HepG2 (cell line): ENCODE results near the gene ENAH. TPM values are rescaled to one million over a fixed set of nuclear protein-coding genes. Genes with fewer than 3 reads are reported as not detected.

ENCODE experiments used
- ATAC-seq: fragments of 200-7000 bp; cut with Tn5 transposase; 3 replicates; pipeline ENCODE4 v1.9.1; 2020; ENCODE audit warnings: mild to moderate bottlenecking, moderate library complexity
- BruUV-seq: library from RNA; stranded (reverse); fragments of 400-500 nt; replicated peaks from 2 replicates; lab custom pipeline; 2021; lab: Mats Ljungman, UMichigan
- CTCF ChIA-PET: fragments of 300-600 bp; formaldehyde crosslinking; extraction: SDS; loops from one replicate; lab custom pipeline; 2021; ENCODE audit warnings: low total read pairs, inconsistent platforms, low intra/inter-chr PET ratio; lab: Yijun Ruan, JAX
- POLR2A ChIA-PET: fragments of 350-600 bp; sonication (Branson Sonifier 250); formaldehyde crosslinking; loops from one replicate; lab custom pipeline; 2020; ENCODE audit warnings: antibody characterized with exemption, inconsistent platforms; lab: Yijun Ruan, JAX
- DNase-seq: peaks from one replicate; pipeline ENCODE4 v3.0.0-alpha.2; 2015; ENCODE audit warnings: low spot score
- FAIRE-seq: peaks from 3 replicates; lab custom pipeline; 2011; peaks lifted over from hg19 to GRCh38; lab: Jason Lieb, UNC
- H2AFZ ChIP-seq: one replicate; pipeline ENCODE4 v1.6.1; 2011; ENCODE audit warnings: low read length, inconsistent platforms
- H3K27ac ChIP-seq: fragments of 300-600 bp; 3 replicates; pipeline ENCODE4 v1.8.0; 2011; ENCODE audit warnings: mixed run types, mild to moderate bottlenecking, mixed read lengths, low read length, inconsistent platforms; ENCODE audit not compliant: insufficient read depth; ENCODE audit errors: extremely low read length
- H3K27me3 ChIP-seq, 2 experiments: fragments of 200-600 bp in 1 of 2; 2 replicates in 1 of 2; 3 replicates in 1 of 2; pipeline versions ENCODE4 v1.6.0 to v1.8.0; 2011; ENCODE audit warnings: low read length in 2 of 2, mild to moderate bottlenecking in 2 of 2, moderate library complexity in 2 of 2, inconsistent platforms in 1 of 2; ENCODE audit not compliant: insufficient read depth in 2 of 2, control insufficient read depth in 1 of 2
- H3K36me3 ChIP-seq, 2 experiments: fragments of 200-600 bp in 1 of 2; replicated peaks in 1 of 2; 2 replicates in 1 of 2; 3 replicates in 1 of 2; pipeline versions ENCODE4 v1.5.1 to v1.8.0; 2011; ENCODE audit warnings: low read length in 2 of 2, inconsistent platforms in 1 of 2; ENCODE audit not compliant: insufficient read depth in 2 of 2, control insufficient read depth in 1 of 2
- H3K4me1 ChIP-seq: 2 replicates; pipeline ENCODE4 v1.5.1; 2012; ENCODE audit warnings: low read length, inconsistent platforms; ENCODE audit not compliant: insufficient read depth
- H3K4me2 ChIP-seq: 2 replicates; pipeline ENCODE4 v1.6.0; 2011; ENCODE audit warnings: low read depth, low read length, inconsistent platforms
- H3K4me3 ChIP-seq, 3 experiments: fragments of 200-600 bp in 1 of 3; sonication (generic), shearing (Covaris generic) in 1 of 3; replicated peaks in 1 of 3; 2 replicates each; pipeline ENCODE4 v1.5.1; 2011 to 2016; ENCODE audit warnings: low read length in 3 of 3, inconsistent platforms in 2 of 3, low read depth in 2 of 3, mild to moderate bottlenecking in 2 of 3, control low read depth in 1 of 3, mixed read lengths in 1 of 3; ENCODE audit not compliant: insufficient read depth in 1 of 3
- H3K79me2 ChIP-seq: one replicate; pipeline ENCODE4 v1.6.1; 2011; ENCODE audit warnings: low read length, inconsistent platforms; ENCODE audit not compliant: insufficient read depth
- H3K9ac ChIP-seq: 2 replicates; pipeline ENCODE4 v1.6.0; 2011; ENCODE audit warnings: mild to moderate bottlenecking, low read depth, low read length, inconsistent platforms; ENCODE audit not compliant: insufficient read depth
- H3K9me3 ChIP-seq: 2 replicates; pipeline ENCODE4 v1.5.1; 2012; ENCODE audit warnings: mild to moderate bottlenecking, low read length
- H4K20me1 ChIP-seq: 2 replicates; pipeline ENCODE4 v1.6.0; 2011; ENCODE audit warnings: inconsistent platforms, mild to moderate bottlenecking, low read length, moderate library complexity; ENCODE audit not compliant: insufficient read depth
- ADNP ChIP-seq: sonication (generic); formaldehyde crosslinking; IDR thresholded peaks from 2 replicates; pipeline ENCODE4 v1.4.0; 2020; ENCODE audit warnings: missing genetic modification reagents
- CENPBD1 ChIP-seq: sonication (generic); formaldehyde crosslinking; IDR thresholded peaks from 2 replicates; pipeline ENCODE4 v1.8.0; 2022; ENCODE audit warnings: missing genetic modification reagents, low read depth, mild to moderate bottlenecking, borderline replicate concordance
- KAT8 ChIP-seq: IDR thresholded peaks from 2 replicates; pipeline ENCODE4 v1.6.1; 2016; ENCODE audit warnings: missing genetic modification reagents, missing compliant biosample characterization
- NAIF1 ChIP-seq: sonication (generic); formaldehyde crosslinking; IDR thresholded peaks from 2 replicates; pipeline ENCODE4 v1.5.0; 2020; ENCODE audit warnings: mild to moderate bottlenecking, missing genetic modification reagents, borderline replicate concordance
- NBN ChIP-seq: fragments of 450-650 bp; conservative IDR thresholded peaks from 2 replicates; pipeline ENCODE4 v1.6.1; 2017
- POLR2G ChIP-seq: fragments of 200-400 bp; formaldehyde crosslinking; IDR thresholded peaks from 2 replicates; pipeline ENCODE4 v1.6.1; 2018; ENCODE audit warnings: mild to moderate bottlenecking, low read depth, low read length, moderate library complexity
- ZBTB7A ChIP-seq: sonication (generic); formaldehyde crosslinking; IDR thresholded peaks from 2 replicates; pipeline ENCODE4 v1.8.0; 2022; ENCODE audit warnings: mild to moderate bottlenecking, missing genetic modification reagents
- ZHX2 ChIP-seq, 2 experiments: sonication (generic) in 1 of 2; formaldehyde crosslinking in 1 of 2; IDR thresholded peaks; 2 replicates each; pipeline versions ENCODE4 v1.6.1 to v1.9.0; 2014 to 2022; ENCODE audit warnings: antibody characterized with exemption in 1 of 2, borderline replicate concordance in 1 of 2, inconsistent platforms in 1 of 2, low read depth in 1 of 2, missing genetic modification reagents in 1 of 2
- ZNF256 ChIP-seq: sonication (generic); formaldehyde crosslinking; conservative IDR thresholded peaks from 2 replicates; pipeline ENCODE4 v1.4.0; 2020; ENCODE audit warnings: missing genetic modification reagents
- ZNF317 ChIP-seq: sonication (generic); formaldehyde crosslinking; IDR thresholded peaks from 2 replicates; pipeline ENCODE4 v1.5.0; 2020; ENCODE audit warnings: mild to moderate bottlenecking, missing genetic modification reagents
- ZNF652 ChIP-seq: IDR thresholded peaks from 2 replicates; pipeline ENCODE4 v1.6.1; 2016; ENCODE audit warnings: low read depth, borderline replicate concordance
- ZNF724P ChIP-seq: sonication (generic); formaldehyde crosslinking; IDR thresholded peaks from 2 replicates; pipeline ENCODE4 v1.8.0; 2022; ENCODE audit warnings: missing genetic modification reagents, borderline replicate concordance
- ZSCAN12 ChIP-seq: sonication (generic); formaldehyde crosslinking; IDR thresholded peaks from 2 replicates; pipeline ENCODE4 v1.9.0; 2021; ENCODE audit warnings: mild to moderate bottlenecking, missing genetic modification reagents
- WGBS: methylation state at CpG from one replicate; pipeline ENCODE4 v1.1.6; 2017; ENCODE audit warnings: low lambda C conversion rate; 5-methylcytosine and 5-hydroxymethylcytosine counted together
- in situ Hi-C: cut with HindIII; loops from 2 replicates; pipeline ENCODE4 v1.10.0; 2017; ENCODE audit warnings: low pct_unique_long_range_greater_than_20kb; ENCODE audit not compliant: extremely low pct_ligation_motif_present
- intact Hi-C: fragments of 100-400 bp; cut with micrococcal nuclease; formaldehyde crosslinking; loops from one replicate; pipeline ENCODE4 v1.10.0; 2022; ENCODE audit not compliant: unreplicated experiment
- polyA plus RNA-seq, 8 experiments: library from polyadenylated mRNA; depleted of rRNA in 3 of 8; stranded (reverse) in 7 of 8; unstranded in 1 of 8; fragments of >200 nt; fragmentation: Illumina TruSeq in 4 of 8; extraction: Trizol in 4 of 8; gene quantifications; 2 replicates each; pipeline versions ENCODE4 v1.2.1 to v1.2.3, GENCODE V29; 2011 to 2016; ENCODE audit warnings: low read depth in 4 of 8, missing spikeins in 1 of 8, mixed read lengths in 1 of 8; ENCODE audit not compliant: insufficient read depth in 1 of 8
- total RNA-seq, 5 experiments: library from RNA; depleted of rRNA; stranded (reverse); fragments of >200 nt; fragmentation: Illumina TruSeq; extraction: Trizol; gene quantifications; 2 replicates each; pipeline ENCODE4 v1.2.3, GENCODE V29; 2016; ENCODE audit warnings: low read depth in 1 of 5

Gene ENAH
- total and polyA plus RNA-seq, 2 of the 13 experiments (the other 11 are each of a cell fraction or from before 2014, with no cell fraction given): 22.1 to 58.3 TPM

- FAIRE-seq: no peak
- no peak for DNase-seq
- no peak overlapping the region for H3K27ac ChIP-seq
- peaks cover 52% of the 10 kb centered on the region for H3K79me2 ChIP-seq
- no peak overlapping the region for H3K9ac ChIP-seq
- no peaks in the 10 kb centered on the region for H3K9me3 ChIP-seq
- 98% methylated on average over 1 of the region's 1 CpG for WGBS
- no TSS peak for BruUV-seq
- no peaks in the 10 kb centered on the region for H3K4me1 ChIP-seq
- no peaks in the 10 kb centered on the region for H4K20me1 ChIP-seq
- no peak overlapping the region for H2AFZ ChIP-seq
- H3K36me3 ChIP-seq: peaks cover 2 to 3% of the 10 kb centered on the region in 2 experiments; a peak in 1 of 5 replicates
- ChIA-PET CTCF (no interaction called here), POLR2A (no interaction called here)
- TF ChIP-seq POLR2G (no peak), ZBTB7A (CRISPR knock-in tag) (no peak), ZNF256 (CRISPR knock-in tag) (no peak), ZNF652 (CRISPR knock-in tag) (peak; percentile 70), ZNF317 (CRISPR knock-in tag) (no peak)
- no peak overlapping the region for H3K4me2 ChIP-seq
- intact Hi-C loops (loop anchor here (10.0 kb wide), 1 partner anchor 48 kb away; no protein-coding TSS in a partner anchor), in situ Hi-C loops (no loop called here)
- no peaks in the 10 kb centered on the region for H3K27me3 ChIP-seq
- ATAC-seq: no peak
- no peak overlapping the region for H3K4me3 ChIP-seq
Observed at GRCh38 chr1:225596736-225597135, 56.2 kb downstream of the ENAH start.

- peaks cover 50% of the 10 kb centered on the region for H3K79me2 ChIP-seq
- WGBS: 92% methylated on average over 2 of the region's 2 CpGs
- CTCF ChIA-PET: no interaction called here
- TF ChIP-seq NBN (no peak), KAT8 (CRISPR knock-in tag) (no peak), CENPBD1 (no peak), ADNP (no peak), NAIF1 (CRISPR knock-in tag) (no peak), ZHX2 (IDR thresholded peaks at IDR 0.05; ENCODE audit: low read depth) (no peak), ZHX2 (CRISPR knock-in tag; IDR thresholded peaks at IDR 0.05; ENCODE audit: borderline replicate concordance) (no peak), ZSCAN12 (CRISPR knock-in tag) (no peak), ZNF724P (CRISPR knock-in tag) (no peak)
Observed at GRCh38 chr1:225595974-225596551, 56.9 kb downstream of the ENAH start.

More at GRCh38 chr1:225595974-225596551, 56.9 kb downstream of the ENAH start:
- DNase-seq (no peak), FAIRE-seq (no peak), ATAC-seq (no peak)
- H3K4me3 ChIP-seq: no peak overlapping the region
- no peaks in the 10 kb centered on the region for H4K20me1 ChIP-seq
- no peak overlapping the region for H3K27ac ChIP-seq
- H3K9ac ChIP-seq: no peak overlapping the region
- peaks cover 2 to 3% of the 10 kb centered on the region in 2 experiments; a peak in 1 of 5 replicates for H3K36me3 ChIP-seq
- intact Hi-C loops: loop anchor here (10.0 kb wide), 1 partner anchor 49 kb away; no protein-coding TSS in a partner anchor
- H3K9me3 ChIP-seq: no peaks in the 10 kb centered on the region
- in situ Hi-C loops: no loop called here
- H3K4me1 ChIP-seq: no peaks in the 10 kb centered on the region
- POLR2A ChIA-PET: no interaction called here
- no peak overlapping the region for H2AFZ ChIP-seq
- H3K4me2 ChIP-seq: no peak overlapping the region
- no TSS peak for BruUV-seq
- no peaks in the 10 kb centered on the region for H3K27me3 ChIP-seq
